ENCODE measurements around the gene SLC22A4.
A peak's percentile ranks its signal among the peaks of the same experiment; 100 is the strongest.

DNA sequence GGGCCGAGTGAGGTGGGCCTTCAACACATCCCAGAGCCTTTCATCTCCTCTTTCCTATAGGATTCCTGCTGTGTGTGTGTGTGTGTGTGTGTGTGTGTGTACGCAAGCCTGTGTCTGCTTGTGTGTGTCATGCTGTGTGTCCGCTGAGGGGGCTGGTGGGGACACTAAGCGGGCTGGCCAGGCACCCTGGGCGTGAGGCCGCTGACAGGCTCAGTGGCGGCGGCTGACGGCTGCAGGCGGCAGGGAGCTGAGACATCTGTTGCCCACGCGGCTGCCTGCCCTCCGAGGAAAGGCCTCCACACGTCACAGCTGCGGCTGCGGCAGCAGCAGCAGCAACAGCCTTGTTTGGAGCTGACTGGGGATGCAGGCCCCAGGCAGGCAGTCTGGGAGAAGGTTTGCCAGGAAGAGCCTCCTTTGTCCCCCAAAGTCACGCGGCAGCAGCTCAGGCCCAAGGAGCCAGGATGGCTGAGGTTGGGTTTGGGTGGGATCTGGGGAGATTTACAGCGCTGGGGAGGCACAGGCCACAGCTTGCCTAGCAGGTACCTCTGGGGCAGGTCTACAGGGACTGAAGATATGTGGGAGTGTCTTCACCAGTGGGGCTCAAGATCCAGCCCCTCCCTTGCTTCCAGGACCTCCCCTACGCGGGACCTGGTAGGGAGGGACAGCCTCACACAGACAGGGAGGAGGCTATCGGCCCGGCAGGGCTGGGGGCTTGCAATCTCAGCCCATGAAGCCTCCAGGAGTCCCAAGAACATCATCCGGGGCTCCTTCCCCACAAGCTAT lies 34.9 kb upstream of the SLC22A4 start:
- TF ChIP-seq, protein P1, sequence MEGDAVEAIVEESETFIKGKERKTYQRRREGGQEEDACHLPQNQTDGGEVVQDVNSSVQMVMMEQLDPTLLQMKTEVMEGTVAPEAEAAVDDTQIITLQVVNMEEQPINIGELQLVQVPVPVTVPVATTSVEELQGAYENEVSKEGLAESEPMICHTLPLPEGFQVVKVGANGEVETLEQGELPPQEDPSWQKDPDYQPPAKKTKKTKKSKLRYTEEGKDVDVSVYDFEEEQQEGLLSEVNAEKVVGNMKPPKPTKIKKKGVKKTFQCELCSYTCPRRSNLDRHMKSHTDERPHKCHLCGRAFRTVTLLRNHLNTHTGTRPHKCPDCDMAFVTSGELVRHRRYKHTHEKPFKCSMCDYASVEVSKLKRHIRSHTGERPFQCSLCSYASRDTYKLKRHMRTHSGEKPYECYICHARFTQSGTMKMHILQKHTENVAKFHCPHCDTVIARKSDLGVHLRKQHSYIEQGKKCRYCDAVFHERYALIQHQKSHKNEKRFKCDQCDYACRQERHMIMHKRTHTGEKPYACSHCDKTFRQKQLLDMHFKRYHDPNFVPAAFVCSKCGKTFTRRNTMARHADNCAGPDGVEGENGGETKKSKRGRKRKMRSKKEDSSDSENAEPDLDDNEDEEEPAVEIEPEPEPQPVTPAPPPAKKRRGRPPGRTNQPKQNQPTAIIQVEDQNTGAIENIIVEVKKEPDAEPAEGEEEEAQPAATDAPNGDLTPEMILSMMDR (IDR thresholded peaks at IDR 0.05): no peak
- TF ChIP-seq POLR2A (IDR thresholded peaks at IDR 0.05): peak in 2 of 4 donors; percentile 47 to 56
